OCI-LY1 (cell line): Measurements from ENCODE around the gene GMPR.

ENCODE experiments used
- CTCF ChIP-seq: fragments of 200-600 bp; sonication (generic), shearing (Covaris generic); IDR thresholded peaks from 2 replicates; pipeline ENCODE4 v1.5.1; 2017; ENCODE audit warnings: mild to moderate bottlenecking, antibody characterized with exemption, low read length, moderate library complexity, mixed read lengths
- EZH2 ChIP-seq: fragments of 200-600 bp; sonication (generic), shearing (Covaris generic); IDR thresholded peaks from 2 replicates; pipeline ENCODE4 v1.8.0; 2017; ENCODE audit warnings: borderline replicate concordance, mixed run types, mild to moderate bottlenecking, antibody characterized with exemption, low read length, moderate library complexity, mixed read lengths

GRCh38 chr6:16227605-16228004, 10.8 kb upstream of the GMPR start:
- TF ChIP-seq CTCF (no peak), EZH2 (no peak)
